CD4-positive, alpha-beta T cell treated with Interleukin-1 beta for 1 hour (primary cell): ENCODE results near the gene CA5A.
A peak's percentile ranks its signal among the peaks of the same experiment; 100 is the strongest.
"Not testable (repeated sequence)": the region's sequence is repeated elsewhere in the genome, so short reads cannot be mapped to it uniquely, and the experiment has no call there.

Experiments
- DNase-seq, 2 donors: peaks; one replicate each; pipeline ENCODE4 v3.0.0-alpha.2; 2020 to 2022

The CA5A gene

DNA sequence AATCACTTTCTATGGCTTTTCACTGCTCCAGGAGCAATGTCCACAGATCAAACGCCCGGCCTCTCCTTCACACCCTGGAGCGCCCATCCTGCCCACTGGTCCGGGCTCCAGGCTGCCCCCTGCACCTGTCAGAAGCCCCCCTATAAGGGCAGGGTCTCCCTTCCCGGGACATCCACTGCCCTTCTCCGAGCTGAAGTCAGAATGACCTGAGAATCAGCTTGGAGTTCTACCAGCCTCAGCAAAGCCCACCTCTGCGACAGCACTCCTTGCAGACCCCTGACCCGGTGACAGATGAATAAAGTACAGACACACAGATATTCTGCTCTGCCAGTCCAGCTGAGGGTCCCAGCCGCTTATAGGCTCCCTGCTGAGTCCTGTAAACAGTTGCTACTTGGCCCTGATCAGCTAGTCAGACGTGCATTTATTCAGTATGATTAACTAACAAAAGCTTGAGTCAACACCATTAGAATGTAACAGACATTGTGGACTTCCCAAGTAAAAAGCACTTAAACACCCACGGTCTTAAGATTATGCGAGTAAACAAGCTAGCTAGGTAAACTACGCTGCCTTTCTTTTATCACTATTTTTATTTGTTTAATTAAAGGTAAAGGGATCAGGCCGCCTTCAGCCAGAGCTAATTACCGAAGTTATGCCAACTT, 71.9 kb downstream of the CA5A start:
- no peak for DNase-seq

DNA sequence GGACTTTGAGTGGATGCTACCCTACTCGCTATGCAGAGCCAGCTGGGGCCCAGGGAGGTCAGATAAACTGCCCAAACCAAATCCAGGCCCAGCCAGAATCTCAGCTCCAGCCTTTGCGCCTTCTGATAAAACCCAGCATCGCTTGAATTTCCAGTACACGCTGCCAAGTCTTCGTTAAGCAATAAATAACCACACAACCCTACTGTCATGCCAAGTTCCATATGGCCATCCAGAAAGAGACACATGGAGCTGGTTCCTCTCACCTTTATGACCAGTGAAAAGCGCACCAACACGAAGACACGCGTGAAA, 73.0 kb downstream of the CA5A start:
- not testable (repeated sequence) for DNase-seq

DNA sequence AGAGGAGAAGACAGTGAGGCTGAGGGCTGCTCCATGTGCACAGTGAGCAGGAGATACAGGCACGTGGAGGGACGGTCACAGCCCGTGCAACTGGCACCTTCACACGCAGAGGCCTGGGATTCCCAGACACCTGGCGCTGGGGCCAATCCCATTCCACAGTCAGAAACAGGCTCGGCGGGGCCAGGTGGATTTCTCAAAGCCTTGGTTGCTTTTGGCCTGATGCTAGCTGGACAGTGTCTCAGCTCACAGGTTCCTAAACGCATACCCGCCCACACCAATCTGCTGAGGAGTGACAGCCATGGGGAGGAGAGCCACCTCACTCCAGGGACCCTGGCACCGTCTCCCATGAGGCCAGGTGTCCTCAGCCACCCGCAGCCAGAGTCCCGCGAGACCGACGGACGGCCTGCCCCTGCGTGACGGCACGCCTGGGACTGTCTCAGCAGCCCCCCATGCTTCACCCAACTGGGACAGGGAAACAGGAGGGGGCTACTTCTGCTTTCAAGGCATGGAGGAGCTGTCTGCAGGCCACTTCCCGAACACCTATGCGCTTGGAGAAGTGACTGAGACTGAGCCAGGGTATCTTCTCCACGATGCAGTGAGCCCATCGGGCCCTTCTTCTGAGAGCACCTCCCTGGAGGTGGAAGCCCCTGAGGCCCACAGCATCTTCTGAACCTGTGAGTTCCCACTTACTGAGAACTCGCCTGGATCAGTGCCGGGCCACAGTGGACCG, 73.6 kb downstream of the CA5A start:
- DNase-seq, result not testable (repeated sequence)

DNA sequence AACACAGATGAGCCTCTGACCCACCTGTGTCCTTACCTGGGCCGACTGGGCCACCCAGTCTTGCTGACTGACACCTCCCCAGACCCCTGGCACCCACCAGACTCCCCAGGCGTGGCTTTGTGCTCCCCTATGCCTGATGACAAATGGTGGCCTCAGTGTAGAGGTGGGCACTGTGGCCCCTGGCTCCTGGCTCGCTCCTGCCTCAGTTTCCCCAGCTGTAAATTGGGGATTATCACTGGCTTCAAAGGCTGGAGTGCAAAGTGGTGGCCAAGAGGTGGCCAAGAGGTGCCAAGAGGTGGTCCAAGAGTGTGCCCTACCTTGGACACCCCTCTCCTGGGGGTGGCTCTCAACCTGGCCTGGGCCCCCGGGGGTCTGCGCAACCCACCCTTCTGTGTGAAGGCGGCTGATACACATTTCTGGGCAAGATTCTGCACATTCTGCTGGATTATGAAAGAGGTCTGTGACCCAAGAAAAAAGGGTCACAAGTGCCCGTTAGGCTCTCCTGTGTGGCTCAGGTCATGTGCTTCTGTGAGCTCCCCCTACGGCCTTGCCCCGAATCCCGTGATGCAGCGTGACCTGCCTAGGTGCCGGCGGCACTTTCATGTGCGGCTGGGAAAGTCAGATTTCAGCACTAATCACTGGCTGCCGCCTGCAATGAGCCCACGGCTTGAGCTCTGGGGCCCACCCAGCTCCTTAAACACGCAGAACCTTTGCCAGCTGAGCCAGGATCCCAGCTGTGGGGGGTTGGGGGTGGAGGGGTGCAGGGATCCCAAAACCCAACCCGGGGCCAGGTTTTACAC, 74.8 kb downstream of the CA5A start:
- DNase-seq, result not testable (repeated sequence)

DNA sequence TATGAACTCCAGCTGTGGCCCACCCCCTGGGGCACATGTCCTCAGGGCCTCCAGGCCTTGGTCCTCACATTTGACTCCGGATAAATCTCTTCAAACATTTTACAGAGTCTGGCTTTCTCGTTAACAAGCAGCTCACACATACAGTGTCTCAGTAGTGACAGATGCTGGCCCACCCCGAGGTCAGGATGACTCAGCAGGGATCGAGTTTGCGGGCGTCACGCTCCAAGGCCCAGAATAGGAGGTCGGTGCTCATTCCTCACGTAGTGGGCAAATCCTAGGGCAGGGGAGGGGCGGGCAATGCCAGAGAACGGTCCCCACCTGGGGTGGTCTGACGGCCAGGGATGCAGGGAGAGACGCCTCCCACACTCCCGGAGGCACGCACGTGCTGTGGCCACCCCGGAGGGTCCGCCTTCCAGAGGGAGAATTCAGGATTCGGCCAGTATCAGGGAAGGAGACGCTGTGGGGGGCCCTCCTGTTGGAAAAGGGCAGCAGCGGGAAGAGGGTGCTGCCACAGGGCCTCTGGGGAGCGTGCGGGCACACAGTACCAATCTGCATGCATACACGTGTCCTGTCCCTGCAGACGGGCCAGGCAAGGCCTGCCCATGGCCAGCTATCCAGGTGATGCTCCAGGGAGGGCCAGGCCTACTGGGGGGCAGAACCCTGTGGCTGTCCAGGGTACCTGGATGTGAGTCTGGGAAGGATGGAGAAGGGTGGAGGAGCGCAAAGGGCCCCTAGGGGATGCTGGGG, 75.6 kb downstream of the CA5A start:
- no peak for DNase-seq

DNA sequence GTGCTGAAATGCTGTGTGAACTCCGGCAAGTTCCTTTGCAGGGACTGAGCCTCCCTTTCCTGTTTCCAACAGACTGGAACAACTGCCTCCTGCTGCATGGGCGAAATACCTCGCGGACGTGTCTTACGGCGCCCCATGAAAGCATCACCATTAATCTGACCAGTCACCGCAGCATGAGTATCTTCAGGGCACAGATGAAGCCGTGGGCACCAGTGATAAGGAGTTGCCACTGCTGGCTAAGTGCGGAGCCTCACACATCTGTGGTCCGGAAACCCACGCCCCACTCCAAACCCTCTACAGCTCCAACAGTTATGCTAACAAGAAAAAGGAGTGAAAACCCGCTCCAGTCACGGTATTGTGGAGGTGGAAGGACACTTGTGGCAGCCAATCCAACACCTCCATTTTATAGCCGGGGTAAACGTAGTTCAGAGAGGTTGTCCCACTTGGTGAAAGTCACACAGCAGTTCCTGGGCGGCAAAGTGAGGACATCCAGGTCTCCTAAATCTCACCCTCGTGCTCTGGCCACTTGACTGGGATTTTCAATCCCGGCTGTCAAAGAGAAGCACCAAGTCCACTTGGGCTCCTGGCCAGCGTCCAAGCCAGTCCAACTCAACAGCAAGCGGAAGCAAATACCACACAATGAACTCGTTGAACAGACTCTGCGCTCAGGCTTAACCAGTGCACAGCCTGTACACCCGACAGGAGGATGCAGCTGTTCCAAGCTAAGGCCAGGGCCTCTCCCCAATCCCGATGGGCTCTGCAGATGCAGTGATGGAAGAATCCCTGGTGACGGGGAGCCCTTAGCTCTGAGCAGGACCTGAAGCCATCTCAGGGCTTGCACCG, 78.0 kb downstream of the CA5A start:
- not testable (repeated sequence) for DNase-seq

DNA sequence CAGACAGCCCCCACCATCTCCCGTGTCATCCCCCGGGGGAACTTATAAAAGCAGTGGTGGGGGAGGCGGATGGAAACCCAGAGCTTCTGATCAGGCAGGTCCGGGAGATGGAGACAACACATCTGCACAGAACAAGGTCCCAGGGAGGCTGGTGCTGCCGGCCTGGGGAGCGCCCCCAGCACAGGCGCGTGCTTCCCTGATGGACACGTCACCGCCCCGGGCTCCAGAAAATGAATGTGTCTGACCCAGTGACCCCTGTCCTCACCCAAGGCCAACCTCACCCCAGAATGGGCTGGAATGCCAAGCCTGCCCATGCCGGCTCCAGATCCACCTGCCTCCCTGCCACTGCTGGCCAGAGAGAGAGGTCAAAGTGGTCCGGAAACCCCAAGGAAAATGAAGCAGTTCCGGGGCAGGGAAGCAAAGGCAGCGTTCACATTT, 79.5 kb downstream of the CA5A start:
- DNase-seq, result no peak

DNA sequence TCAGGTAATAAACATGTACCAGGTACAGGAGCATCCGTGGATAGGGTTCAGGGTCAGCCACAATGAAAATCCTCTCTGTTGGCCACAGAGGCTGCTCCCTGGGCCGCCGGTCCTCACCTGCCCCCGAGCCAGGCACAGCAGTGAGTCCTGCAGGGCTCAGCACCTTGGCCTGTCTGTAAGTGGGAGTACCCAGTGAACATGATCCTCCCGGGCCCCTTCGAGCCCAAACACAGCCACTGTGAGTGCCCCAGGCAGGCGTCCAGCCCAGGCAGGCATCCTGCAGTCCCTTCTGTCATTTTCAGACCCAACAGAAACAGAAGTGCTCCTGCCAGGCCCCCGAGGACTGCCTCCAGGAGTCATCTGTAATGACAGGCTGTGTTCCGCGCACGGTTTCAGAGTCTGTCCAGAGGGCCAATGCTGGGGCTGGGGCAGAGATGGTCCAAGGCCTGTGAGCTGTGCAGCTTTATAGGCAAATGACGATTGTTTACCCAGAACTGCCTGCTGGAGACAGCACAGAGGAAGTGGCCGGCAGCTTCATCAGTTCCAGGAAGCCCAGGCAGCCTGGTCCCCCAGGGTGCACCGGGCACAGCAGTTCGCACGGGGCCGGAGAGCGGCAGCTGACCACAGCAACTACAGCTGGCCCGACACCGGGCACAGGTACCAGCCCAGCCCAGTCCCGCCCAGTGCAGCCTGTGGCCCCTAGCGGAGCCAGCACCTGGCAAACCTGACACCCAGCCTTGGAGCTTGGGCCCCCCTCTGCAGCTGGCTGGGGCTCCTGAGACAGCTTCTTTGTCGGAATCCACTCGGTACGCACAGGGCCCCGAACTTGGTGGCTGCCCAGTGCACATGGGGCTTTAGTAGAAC, 80.2 kb downstream of the CA5A start:
- DNase-seq, result peak; percentile 46 to 54

DNA sequence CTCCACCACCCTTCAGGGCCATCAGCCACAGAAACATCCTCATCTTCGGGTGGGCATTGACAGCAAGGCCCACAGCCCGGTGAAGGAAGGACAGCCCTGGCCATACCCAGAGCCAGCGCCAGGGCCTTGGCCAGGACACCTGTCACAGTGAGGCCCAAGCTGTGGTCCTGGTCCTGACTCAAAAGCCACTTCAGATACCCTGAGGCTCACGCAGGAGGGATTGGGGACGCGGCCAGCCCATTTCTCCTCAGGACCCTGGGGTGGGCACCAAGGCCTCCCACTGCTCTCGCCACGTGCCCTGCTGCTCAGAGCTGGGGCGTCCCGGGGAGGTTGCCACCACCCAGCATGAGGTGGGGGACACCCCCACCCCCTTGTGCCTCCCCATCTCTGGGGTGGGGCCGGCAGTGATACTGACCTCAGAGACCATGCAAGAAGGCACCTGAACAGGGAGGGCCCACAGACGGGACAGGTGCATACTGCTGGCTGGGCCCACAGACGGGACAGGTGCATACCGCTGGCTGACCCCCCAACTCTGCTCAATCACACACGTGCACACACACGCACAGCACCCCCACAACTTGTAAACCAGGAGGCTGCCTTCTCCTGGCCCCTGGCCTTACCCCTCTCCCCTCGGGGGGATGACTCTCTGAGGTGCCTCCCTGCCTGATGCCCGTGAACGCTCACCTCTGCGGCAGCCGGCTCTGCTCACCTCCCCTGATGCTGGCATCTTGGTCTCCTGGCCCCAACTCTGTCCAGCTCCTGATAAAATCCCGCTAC, 81.2 kb downstream of the CA5A start:
- no peak for DNase-seq

DNA sequence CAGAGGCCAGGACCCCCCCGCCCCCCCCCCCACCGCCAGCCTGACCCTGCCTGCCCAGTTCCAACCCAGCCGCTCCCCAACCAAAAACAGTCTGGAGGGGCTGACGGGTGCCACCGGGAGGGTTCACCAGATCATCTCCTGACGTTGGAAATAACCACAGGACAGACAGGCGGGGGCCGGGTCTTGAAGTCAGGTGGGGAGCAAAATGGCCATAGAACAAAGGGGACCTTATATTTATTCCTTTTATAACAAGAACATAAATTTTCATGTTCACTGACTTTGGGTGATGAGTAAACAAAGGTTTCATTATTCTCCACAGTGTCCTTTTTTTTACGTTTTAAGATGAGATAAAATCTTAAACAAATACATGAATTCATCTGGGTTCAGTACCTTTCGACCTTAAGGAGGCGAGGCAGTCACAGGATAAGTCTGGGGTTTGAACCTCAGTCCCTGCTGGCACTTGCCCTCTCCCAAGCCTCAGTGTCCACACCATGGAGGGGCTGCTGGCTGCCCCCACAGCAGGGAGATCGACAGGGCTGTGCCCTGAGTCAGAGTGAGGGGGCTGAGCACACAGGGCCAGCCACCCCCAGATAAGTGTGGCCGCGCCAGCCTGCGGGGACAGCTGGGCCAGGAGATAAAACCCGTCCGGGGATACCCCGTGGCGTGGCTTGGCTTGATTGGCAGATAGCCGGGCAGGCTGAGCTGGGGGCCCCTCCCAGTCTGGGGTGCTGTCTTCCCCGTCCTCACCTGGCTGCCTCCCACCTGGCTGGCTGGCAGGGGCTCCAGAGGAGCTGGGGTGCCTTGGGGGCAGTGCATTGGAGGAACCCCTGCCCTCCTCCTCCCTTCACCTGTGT, 82.0 kb downstream of the CA5A start:
- DNase-seq, result peak; percentile 41 to 45

DNA sequence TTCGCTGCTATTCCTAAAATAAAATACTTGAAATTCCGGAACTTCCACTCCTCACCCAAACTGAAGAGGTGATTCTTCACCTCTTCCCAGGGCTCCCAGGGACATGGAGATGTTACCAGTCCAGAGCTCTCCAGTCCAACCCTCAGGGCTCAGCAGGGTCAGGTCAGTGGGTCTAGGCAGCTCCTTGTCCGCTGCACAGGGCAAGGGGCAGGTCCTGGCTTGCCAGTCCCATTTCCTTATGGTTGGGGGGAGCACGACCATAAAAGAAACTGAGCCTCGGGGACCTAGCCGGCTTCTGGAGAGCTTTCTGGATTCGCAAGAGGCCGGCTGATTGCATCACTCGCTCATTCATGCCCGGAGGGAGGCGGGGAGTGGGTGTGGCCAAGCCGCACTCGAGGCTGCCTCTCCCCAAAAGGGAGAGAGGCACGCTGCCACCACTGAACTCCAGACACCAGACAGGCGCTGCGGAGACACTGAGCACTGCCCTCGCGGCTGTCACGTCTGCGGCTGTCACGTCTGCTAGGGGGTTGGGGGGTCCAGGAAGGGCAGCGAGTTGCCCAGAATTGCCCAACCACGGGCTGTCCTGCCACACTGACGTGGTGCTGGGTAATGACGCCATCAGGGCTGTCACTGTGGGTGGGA, 82.8 kb downstream of the CA5A start:
- peak; percentile 84 to 96 for DNase-seq

DNA sequence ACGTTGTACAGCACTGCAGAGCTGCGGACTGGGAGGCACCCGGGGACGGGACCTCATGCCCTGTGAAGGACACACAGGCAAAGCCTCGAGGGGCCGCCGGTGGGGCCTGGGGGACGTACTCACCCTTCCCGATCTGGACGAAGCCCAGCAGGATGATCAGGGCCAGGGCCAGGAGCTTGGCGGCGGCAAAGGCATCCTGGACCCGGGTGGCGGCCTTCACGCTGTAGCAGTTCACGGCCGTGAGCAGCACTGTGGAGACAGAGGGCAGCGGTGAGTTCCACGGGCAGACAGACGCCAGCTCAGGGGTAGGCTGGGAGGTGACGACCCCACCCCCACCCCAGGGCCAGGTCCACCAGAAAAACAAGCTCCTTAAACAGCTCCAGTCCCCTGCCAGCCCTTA, 84.7 kb downstream of the CA5A start:
- DNase-seq, result no peak

DNA sequence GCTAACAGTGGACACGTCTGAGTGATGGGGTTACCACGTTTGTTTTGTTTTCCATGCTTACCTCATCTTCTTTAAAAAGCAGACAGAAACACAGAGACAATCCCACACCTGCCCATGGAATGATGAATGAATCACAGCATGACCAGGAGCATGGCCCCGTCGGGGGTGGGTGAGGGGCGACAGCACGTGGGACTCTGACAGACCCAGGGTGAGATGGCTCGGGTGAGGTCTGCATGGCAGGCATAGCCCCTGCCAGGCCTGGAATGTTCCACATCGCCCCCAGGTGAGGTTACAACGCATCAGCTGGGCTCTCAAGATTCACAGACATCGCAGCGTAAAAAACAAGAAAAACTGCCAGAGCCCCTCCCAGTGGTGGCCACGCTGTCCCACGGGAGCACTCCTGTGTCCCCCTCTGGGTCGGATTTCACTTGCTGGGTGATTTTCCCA, 85.2 kb downstream of the CA5A start:
- DNase-seq, result no peak

DNA sequence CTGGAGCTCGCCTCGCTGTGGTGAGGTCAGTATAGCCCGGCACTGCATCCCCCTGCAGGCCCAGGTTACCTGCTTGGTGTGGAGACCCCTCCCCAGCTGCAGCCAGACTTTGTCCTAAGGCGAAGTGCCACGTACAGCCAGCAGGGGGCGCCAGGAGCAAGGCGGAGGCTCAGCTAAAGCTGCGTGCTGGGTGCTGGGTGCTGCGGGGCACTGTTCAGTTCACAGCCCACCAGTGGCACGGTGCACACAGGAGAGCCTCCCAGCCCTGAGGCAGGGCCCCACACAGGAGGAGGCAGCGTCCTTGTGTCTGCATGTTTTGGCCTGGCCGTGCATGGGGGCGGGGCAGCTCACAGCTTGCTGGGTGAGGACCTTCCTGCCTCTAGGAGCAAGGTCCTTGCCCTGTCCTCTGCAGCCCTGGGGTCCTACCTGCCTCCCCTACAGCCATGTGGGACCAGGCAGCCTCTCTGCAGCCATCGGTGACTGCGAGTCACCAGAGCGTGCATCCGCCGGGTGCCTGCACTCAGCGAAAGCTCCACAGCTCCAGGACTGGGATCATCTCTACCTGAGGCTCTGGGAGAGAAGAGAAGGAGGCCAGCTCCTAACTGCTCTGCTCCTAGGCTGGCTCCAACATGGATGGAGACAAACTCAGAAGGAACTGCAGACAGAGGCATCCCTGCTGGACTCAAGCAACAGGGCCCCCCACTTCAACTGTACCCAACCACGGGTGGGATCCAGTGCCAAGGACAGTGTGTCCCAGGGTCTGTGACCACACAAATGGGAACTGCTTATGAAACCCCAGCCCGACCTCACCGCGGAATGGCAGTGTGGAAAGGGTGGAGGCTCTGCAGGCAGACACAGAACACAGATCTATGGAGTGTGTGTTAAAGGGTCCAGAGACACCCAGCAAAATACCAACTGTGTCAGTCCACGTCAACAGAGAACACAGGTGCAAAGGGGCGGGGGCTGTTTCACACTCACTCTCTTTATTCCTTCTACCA, 86.0 kb downstream of the CA5A start:
- DNase-seq, result peak; percentile 71 to 77

DNA sequence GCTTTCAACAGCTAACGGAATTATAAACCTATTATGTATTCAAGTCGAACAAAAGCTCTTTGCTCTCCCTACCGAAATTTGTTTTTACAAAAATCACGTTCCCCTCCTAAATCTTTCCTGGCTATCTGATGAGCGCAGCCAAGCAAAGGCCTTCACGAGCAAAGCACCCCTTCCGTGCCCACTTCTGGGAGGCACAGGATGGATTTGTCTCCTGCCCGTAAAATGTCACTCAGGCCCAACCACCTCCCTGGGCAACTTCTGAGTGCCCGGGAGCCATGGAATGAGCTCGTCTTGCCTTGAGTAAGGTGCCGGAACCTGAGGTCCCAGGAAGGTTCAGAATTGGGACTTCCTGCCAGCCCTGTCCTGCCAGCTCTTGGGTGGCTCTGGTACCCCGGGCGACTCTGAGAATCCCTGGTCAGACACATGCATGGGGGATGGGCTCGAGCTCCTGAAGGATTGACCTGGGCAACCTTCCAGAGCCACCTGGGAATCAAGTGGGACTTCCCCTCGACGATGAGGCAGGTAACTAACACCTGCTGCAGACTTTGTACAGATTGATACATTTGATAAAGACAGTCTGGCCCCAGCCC, 86.8 kb downstream of the CA5A start:
- DNase-seq, result no peak

DNA sequence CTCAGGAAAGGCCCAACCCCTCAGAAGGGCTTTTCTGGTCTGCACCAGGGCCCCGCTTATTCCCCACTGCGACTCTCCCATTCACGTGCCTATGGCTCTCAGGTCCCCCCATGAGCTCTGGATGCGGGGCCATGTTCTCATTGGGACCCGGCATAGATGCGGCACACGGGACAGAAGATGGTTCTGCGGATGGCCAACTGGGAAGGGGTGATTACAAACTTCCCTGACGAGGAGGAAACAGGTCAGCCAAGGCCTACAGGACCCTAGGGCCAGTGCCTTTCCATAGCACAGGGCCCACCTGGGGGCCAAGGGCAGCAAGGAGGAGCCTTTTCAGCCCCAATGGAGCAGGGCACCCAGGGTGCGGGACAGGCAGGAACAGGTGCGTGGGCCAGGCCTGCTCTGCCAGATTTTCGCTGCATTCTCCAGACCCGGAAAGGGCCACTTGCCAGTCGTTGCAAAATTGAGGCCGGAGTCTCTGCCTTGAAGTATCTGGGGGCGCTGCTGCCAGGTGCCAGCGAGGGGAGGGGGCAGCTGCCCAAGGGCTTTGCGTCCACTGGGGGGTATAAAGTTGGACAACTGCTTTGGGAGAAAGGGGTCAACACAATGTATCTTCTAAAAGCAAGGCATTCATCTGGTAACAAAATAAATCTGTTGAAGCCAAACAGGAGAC, 87.5 kb downstream of the CA5A start:
- no peak for DNase-seq
